Neural cell (in vitro differentiated cells): ENCODE results near the gene CNNM2.

Experiments used
- EP300 ChIP-seq: fragments of 450-650 bp; conservative IDR thresholded peaks from 2 replicates; pipeline ENCODE4 v1.6.1; 2014; ENCODE audit warnings: antibody characterized with exemption, mild to moderate bottlenecking, moderate library complexity; ENCODE audit not compliant: poor library complexity, severe bottlenecking
- EZH2 ChIP-seq: fragments of 200-600, 300-800 bp; shearing (Covaris generic), sonication (generic); IDR thresholded peaks from 2 replicates; pipeline ENCODE4 v1.6.1; 2014; ENCODE audit warnings: antibody characterized with exemption, low read length, borderline replicate concordance, mild to moderate bottlenecking; ENCODE audit not compliant: insufficient read depth, poor library complexity, severe bottlenecking
- MXI1 ChIP-seq: fragments of 450-650 bp; conservative IDR thresholded peaks from 2 replicates; pipeline ENCODE4 v1.6.1; 2014; ENCODE audit warnings: antibody characterized with exemption, mild to moderate bottlenecking; ENCODE audit not compliant: poor library complexity, severe bottlenecking
- POLR2AphosphoS5 ChIP-seq: IDR thresholded peaks from 2 replicates; pipeline ENCODE4 v1.6.1; 2012
- RAD21 ChIP-seq: fragments of 450-650 bp; conservative IDR thresholded peaks from 2 replicates; pipeline ENCODE4 v1.6.1; 2014; ENCODE audit warnings: antibody characterized with exemption, mild to moderate bottlenecking, moderate library complexity
- SMC3 ChIP-seq: fragments of 450-650 bp; conservative IDR thresholded peaks from 2 replicates; pipeline ENCODE4 v1.6.1; 2014; ENCODE audit warnings: antibody characterized with exemption, mild to moderate bottlenecking, moderate library complexity; ENCODE audit not compliant: poor library complexity
- TAF1 ChIP-seq: IDR thresholded peaks from 2 replicates; pipeline ENCODE4 v1.6.1; 2012; ENCODE audit warnings: low read depth
- TF ChIP-seq, protein P1 (sequence below): fragments of 450-650 bp; IDR thresholded peaks from 2 replicates; pipeline ENCODE4 v1.5.1; 2014; ENCODE audit warnings: antibody characterized with exemption, mild to moderate bottlenecking, moderate library complexity; ENCODE audit not compliant: poor library complexity, severe bottlenecking
- TF ChIP-seq, protein P2 (sequence below): IDR thresholded peaks from 2 replicates; pipeline ENCODE4 v1.6.1; 2012; ENCODE audit warnings: borderline replicate concordance

DNA sequence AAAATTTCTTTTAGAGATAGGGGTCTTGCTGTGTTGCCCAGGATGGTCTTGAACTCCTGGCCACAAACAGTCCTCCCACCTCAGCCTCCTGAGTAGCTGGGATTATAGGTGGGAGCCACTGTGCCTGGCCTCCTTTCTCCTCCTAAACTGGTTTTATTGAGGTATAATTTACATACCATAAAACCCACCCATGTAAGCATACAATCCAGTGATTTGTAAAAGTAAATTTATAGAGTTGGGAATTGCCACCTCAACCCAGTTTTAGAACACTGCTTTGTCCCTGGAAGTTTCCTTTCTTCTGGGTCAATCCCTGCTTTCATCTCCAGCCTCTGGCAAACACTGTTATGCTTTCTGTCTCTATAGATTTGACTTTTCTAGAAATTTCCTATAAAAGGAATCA is 49.0 kb downstream of the CNNM2 start:
- no peak for TF ChIP-seq EZH2
- TF ChIP-seq, protein P1, sequence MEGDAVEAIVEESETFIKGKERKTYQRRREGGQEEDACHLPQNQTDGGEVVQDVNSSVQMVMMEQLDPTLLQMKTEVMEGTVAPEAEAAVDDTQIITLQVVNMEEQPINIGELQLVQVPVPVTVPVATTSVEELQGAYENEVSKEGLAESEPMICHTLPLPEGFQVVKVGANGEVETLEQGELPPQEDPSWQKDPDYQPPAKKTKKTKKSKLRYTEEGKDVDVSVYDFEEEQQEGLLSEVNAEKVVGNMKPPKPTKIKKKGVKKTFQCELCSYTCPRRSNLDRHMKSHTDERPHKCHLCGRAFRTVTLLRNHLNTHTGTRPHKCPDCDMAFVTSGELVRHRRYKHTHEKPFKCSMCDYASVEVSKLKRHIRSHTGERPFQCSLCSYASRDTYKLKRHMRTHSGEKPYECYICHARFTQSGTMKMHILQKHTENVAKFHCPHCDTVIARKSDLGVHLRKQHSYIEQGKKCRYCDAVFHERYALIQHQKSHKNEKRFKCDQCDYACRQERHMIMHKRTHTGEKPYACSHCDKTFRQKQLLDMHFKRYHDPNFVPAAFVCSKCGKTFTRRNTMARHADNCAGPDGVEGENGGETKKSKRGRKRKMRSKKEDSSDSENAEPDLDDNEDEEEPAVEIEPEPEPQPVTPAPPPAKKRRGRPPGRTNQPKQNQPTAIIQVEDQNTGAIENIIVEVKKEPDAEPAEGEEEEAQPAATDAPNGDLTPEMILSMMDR = no peak
- TF ChIP-seq POLR2AphosphoS5 = no peak
- TF ChIP-seq, protein P2, sequence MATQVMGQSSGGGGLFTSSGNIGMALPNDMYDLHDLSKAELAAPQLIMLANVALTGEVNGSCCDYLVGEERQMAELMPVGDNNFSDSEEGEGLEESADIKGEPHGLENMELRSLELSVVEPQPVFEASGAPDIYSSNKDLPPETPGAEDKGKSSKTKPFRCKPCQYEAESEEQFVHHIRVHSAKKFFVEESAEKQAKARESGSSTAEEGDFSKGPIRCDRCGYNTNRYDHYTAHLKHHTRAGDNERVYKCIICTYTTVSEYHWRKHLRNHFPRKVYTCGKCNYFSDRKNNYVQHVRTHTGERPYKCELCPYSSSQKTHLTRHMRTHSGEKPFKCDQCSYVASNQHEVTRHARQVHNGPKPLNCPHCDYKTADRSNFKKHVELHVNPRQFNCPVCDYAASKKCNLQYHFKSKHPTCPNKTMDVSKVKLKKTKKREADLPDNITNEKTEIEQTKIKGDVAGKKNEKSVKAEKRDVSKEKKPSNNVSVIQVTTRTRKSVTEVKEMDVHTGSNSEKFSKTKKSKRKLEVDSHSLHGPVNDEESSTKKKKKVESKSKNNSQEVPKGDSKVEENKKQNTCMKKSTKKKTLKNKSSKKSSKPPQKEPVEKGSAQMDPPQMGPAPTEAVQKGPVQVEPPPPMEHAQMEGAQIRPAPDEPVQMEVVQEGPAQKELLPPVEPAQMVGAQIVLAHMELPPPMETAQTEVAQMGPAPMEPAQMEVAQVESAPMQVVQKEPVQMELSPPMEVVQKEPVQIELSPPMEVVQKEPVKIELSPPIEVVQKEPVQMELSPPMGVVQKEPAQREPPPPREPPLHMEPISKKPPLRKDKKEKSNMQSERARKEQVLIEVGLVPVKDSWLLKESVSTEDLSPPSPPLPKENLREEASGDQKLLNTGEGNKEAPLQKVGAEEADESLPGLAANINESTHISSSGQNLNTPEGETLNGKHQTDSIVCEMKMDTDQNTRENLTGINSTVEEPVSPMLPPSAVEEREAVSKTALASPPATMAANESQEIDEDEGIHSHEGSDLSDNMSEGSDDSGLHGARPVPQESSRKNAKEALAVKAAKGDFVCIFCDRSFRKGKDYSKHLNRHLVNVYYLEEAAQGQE = no peak
- no peak for TF ChIP-seq RAD21
- no peak for TF ChIP-seq TAF1
- no peak for TF ChIP-seq MXI1
- TF ChIP-seq EP300 = no peak
- no peak for TF ChIP-seq SMC3
